Forelimb muscle (tissue), 1 donor: ENCODE results near the gene C1orf74. TPM values are rescaled to one million over a fixed set of nuclear protein-coding genes. Genes with fewer than 3 reads are reported as not detected.

Experiments used
- DNase-seq: peaks from one replicate; pipeline ENCODE4 v3.0.0-alpha.2; 2013; ENCODE audit warnings: low read depth
- polyA plus RNA-seq: library from polyadenylated mRNA; unstranded; fragments of 120-200 nt; gene quantifications from one replicate; pipeline ENCODE4 v1.2.1, GENCODE V29; 2013; ENCODE audit not compliant: insufficient read length

The C1orf74 gene
- polyA plus RNA-seq, 1 donor: 2.3 TPM

DNA sequence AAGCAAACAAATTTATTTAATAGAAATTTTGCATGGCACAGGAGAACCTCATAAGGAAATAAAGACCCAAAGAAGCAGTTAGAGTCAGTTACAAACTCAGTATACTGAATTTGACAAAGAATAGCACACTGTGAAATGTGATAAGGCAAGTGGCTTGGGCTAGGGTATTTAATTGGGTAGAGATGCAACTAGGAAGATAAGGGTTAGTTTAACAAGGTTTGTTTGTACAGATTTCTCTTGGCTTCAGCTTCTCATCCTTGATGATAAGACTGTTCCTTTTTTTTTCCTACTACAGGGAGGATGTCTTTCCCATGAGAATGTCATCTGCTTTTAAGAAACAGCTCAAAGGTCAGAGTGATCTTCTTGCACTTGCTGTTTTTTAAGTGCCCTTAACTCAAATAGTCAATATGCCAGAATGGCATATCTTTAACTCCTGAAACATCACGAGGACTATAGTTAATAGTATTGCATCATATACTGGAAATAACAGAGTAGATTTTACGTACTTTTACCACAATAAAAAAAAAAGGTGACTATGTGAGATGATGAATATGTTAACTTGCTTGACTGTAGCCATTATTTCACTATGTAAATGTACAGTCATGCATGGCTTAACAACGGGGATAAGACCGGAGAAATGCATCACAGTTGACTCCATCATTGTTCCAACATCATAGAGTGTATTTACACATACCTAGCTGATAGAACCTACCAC lies 37.8 kb downstream of the C1orf74 start:
- DNase-seq: no peak

DNA sequence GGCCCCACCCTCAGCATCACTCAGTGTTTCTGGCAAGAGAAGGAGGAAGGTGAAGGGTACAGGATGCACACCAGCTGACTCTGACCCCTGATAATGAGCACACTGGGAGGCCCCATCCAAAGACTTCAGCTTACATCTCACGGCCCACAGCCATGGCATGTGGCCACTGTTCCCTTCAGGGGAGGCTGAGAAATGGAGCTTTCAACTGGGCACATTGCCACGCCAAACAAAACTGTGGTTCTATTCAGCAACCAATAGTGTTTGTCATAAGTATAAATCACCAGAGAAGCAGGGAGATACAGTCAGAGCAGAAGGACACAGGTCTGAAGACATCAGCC lies 41.2 kb downstream of the C1orf74 start:
- no peak for DNase-seq

DNA sequence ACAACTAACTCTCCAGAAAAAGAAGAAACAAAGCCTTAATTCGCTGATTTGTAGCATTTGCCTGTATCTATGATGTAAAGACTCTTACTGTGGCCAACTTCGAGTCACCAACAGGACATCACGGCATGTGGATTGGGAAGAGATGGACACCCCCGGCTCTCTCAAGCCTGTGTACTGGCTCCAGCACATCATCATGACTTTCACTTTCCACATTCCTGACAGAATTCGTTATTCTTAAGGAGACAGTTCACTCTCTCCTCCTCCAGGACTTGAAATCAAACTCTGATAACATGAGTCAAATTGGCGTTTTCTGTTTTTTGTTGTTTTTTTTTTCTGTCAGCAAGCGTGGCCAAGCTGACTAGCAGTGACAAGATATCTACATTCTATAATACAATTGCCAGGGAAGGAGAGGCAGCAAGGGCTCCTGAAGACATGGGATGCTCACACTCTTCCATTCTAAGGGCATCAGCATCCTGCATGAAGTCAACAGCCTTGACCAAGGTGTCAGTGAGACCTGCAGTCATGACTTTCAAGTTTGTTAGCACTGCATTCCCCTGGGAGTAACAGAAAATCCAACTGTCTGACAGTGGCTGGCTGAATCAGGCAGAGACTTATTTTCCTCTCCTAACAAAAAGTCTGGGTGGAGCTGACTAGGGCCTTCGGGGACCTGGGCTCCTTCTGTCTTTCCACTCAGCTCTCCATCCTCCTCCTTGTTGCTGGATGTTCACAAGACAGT lies 41.8 kb downstream of the C1orf74 start:
- no peak for DNase-seq

DNA sequence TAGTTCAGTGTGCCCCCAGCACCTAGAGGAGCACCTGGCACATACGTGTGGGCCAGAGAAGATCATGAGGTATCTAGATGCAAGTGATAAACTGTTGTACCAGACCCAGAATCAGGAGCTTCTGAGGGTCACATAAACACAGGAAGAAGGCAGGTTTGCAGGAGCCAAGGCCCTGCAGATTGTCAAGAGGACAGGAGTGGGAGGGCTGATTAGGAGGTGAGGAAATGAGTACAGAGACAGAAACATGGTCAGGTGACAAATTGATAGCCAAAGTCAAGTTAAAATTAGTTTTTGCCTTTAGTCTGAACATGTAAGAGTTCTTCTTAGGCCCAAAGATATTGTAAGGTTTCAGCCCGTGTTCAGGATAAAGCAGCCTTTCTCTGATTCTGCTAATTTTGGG lies 42.5 kb downstream of the C1orf74 start:
- no peak for DNase-seq

DNA sequence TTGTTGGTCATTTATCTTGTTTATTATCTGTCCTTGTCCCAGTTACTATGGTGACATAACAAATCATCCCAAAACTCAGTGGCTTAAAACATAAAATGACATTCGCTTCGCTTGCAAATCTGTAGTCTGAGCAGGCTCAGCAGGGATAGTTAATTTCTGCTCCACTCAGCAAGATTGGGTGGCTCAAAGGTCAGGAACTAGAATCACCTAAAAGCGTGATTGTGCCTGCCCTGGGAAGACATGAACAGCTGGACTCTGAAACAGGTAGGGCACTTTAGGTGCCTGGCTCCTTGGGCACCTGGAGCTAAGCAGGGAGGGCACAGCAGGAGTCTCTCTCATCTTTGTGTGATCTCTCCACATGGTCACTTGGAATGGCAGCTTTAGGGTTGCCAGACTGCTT lies 43.2 kb downstream of the C1orf74 start:
- DNase-seq: no peak

DNA sequence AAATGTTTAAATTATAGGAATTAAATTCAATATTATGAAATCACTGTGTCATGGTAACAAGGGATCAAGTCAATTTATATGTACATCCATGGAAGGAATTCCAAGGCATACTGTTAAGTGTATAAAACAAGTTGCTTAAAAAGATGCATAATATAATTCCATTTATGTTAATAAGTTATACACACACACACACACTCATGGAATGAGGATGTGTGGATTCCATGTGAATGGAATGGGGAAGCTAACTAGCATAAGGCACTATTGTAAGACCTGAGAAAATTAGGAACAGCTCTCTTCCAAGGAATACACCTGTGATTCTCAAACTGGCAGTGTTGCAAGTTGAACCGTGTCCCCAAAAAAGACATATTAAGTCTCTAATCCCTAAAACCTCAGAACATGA lies 46.1 kb downstream of the C1orf74 start:
- DNase-seq: no peak

DNA sequence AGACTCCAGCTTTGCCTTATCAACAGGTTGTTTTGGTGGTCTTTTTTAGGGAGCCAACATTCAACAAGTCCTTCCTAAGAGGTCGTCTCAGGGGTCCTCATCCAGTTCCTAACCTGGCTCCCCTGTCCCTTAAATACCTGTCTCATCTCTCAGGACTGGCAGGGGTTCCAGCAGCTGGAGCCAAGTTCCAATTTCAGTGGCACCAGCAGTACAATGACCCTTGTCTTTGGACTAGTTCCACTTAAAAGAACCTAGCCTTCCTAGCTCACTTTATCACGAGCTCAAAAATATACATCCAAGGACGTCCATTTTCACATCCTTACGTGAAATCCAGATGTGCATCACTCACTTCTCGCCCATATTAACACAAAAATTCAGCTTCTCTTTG lies 47.2 kb downstream of the C1orf74 start:
- no peak for DNase-seq

DNA sequence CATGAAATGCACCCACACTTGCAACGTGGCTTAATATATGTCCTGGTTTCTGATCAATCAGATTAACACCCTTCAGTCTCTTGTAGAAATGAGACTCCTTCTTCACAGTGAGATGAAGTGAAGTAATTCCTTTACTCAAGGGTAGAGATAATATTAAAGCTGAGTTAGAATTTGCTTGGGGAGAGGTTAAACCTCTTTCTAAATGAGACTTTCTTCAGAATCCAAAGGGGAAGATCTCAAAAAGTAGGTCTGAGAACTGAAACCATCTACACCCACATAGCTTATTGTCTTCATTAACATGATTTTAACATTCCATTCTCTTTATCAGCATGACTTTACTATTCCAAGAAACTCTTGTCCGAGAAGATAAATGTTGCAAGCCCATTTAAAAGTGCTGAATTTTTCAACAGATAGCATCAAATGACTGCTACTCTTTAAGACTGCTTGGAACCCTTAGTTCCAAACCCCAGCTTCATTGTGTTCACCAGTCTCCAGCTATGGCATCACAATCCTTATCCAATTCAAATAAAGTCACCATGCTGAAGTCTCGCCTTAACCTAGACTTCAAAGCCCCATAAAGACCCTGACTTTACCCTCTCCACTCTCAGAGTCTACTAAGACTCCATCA lies 47.8 kb downstream of the C1orf74 start:
- no peak for DNase-seq

DNA sequence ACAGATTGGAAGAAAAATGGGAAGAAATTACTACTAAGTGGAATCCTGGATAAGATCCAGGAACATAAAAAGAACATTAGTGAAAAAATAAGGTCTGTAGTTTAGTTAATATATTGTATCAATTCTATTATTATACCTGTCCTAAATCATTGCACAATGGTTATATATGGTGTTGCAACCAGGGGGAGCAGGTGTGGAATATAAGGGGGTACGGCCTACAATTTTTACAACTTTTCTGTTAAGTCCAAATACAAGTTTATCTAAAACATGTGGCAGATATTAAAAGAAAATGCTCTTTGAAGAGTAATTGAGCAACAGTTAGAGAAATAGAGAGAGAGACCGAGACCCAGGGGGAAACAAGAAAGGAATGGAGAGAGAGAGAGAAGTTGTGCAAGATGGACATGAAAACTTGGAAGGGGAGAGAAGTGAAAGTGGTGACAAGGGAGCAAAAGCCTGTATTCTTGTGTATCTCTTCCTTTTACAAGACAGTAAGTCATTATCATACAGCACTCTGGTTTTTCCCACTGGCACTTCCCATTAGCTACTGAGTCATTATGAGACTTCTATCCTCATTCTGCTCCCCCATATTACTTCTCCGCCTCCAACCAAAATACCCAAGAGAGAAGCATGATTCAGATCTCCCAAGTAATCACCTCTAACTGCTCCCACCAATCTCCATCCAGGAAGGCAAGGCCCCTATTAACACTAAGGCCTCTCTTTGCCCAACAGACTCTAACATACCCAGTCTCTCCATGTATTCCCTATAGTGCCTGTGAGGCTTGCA lies 50.8 kb downstream of the C1orf74 start:
- DNase-seq: no peak

DNA sequence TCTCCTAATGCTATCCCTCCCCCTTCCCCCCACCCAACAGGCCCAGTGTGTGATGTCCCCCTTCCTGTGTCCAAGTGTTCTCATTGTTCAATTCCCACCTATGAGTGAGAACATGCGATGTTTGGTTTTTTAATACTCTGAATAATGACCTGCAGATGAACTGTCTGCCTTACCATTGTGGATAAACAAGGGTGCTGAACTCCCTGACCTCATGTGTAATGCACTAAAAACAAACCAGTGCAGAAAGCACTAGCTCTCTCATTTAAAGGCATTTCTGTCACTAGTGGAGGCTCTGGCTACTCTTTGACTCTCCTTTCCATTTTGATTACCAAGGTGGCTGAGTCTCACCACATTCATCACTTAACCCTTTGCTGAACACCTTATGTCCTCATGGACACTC lies 51.6 kb downstream of the C1orf74 start:
- no peak for DNase-seq

DNA sequence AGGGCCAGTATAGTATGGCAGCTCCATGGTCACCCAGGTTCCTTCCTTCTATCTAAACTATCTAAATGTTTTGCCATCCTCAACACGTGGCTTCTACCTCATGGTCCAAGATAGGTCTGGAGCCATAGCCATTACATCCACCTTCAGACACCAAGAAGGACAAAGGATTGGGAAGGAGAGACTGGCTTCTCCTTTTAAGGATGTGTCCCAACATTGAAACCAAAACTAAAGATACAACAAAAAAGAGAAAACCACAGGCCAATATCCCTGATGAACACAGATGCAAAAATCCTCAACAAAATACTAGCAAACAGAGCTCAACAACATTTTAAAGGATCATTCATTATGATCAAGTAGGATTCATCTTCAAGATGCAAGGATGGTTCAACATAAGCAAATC lies 54.9 kb downstream of the C1orf74 start:
- no peak for DNase-seq

Other genes with a start within 250 kb of the C1orf74 start
- not detected for gene CAMK1G, start 200.8 kb downstream of the C1orf74 start, polyA plus RNA-seq
- 0.70 TPM for gene LAMB3, start 132.1 kb downstream of the C1orf74 start, polyA plus RNA-seq
- 3.8 TPM for gene G0S2, start 109.1 kb downstream of the C1orf74 start, polyA plus RNA-seq
- gene HSD11B1, start 79.7 kb downstream of the C1orf74 start, polyA plus RNA-seq: not detected
- 3.1 TPM for gene TRAF3IP3, start 28.5 kb downstream of the C1orf74 start, polyA plus RNA-seq
- gene IRF6, start 21.6 kb upstream of the C1orf74 start, polyA plus RNA-seq: 0.34 TPM
- gene UTP25, start 43.4 kb upstream of the C1orf74 start, polyA plus RNA-seq: 6.1 TPM
- 1.7 TPM for gene SYT14, start 153.7 kb upstream of the C1orf74 start, polyA plus RNA-seq